ENCODE measurements around the gene SLAMF8. TPM values are rescaled to one million over a fixed set of nuclear protein-coding genes. Genes with fewer than 3 reads are reported as not detected.

Gene SLAMF8
- total and polyA plus RNA-seq, 2 of the 8 experiments (the other 6 are each of a cell fraction or from before 2014, with no cell fraction given) = not detected

DNA sequence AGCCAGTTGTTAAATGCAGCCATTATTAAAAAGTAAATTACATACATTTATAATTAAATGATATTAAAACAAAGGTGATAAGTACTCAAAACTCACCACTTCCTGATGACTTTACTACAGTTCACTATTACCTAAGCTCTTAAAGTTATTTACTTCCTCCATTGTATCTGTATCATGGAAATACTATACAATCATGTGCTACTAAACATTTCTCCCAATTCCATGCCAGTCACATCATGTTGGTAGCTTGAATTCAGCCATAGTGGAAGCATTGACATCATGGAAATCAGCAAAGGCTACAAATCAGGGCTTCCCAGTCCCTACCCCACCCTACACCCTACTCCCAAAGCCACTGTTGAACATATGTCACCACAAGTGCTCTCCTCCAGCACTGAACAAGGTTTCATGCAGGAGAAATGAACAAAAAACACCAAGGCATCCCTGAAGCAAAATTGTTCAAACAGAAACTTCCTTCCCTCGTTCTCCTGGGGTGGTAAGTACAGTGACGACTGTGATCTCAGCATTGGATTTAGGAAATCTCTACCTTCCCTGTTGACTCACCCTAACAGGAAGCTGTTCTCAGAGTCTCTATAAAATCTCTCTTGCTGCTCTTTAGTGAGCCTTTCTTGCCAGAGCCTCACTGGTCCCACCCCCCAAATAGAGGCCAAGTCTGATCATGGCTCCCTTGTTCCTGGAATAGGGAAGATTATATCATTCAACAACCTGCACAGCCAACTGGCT lies 23.1 kb downstream of the SLAMF8 start (continued):
- no peak for TF ChIP-seq SP2 (IDR thresholded peaks at IDR 0.05; ENCODE audit: low read length)
- TF ChIP-seq TBP (IDR thresholded peaks at IDR 0.05; ENCODE audit: low read depth, low read length) = no peak
- TF ChIP-seq POU5F1 (IDR thresholded peaks at IDR 0.05; ENCODE audit: low read depth, low read length) = no peak
